Tibial artery (tissue), 4 donors: ENCODE measurements around the gene KCNQ4.

ENCODE experiments used
- DNase-seq, 2 donors: peaks; one replicate each; pipeline ENCODE4 v3.0.0-alpha.2; 2019
- H3K27ac ChIP-seq, 2 donors: fragments of 200-600 bp; sonication (generic) in 1 of 2; 1 replicate in 1 of 2; 2 replicates in 1 of 2; pipeline ENCODE4 v1.5.1; 2018 to 2019; ENCODE audit warnings: mild to moderate bottlenecking in 1 of 2
- H3K27me3 ChIP-seq, 2 donors: fragments of 200-600 bp; sonication (generic) in 1 of 2; one replicate each; pipeline versions ENCODE4 v1.5.1 to v1.6.0; 2016 to 2019
- H3K36me3 ChIP-seq, 3 donors: fragments of 200-600 bp; sonication (generic) in 2 of 3; one replicate each; pipeline ENCODE4 v1.5.1; 2016 to 2019; ENCODE audit warnings: mild to moderate bottlenecking in 2 of 3
- H3K4me1 ChIP-seq, 4 donors: fragments of 200-600 bp; sonication (generic) in 2 of 4; 1 replicate in 3 of 4; 2 replicates in 1 of 4; pipeline ENCODE4 v1.5.1; 2016 to 2019
- H3K4me3 ChIP-seq, 2 donors: fragments of 200-600 bp; sonication (generic) in 1 of 2; 1 replicate in 1 of 2; 2 replicates in 1 of 2; pipeline ENCODE4 v1.5.1; 2018 to 2019; ENCODE audit warnings: mild to moderate bottlenecking in 2 of 2
- H3K9me3 ChIP-seq, 3 donors: fragments of 200-600 bp; sonication (generic) in 1 of 3; one replicate each; pipeline ENCODE4 v1.5.1; 2016 to 2019
- CTCF ChIP-seq, 2 experiments: fragments of 200-600 bp in 1 of 2; fragments of 450-650 bp in 1 of 2; IDR thresholded peaks; one replicate each; pipeline ENCODE4 v1.5.1; 2017 to 2019; ENCODE audit warnings: antibody characterized with exemption in 2 of 2, mild to moderate bottlenecking in 1 of 2, moderate library complexity in 1 of 2
- intact Hi-C: fragments of 100-400 bp; cut with DNase I; formaldehyde crosslinking; loops from one replicate; pipeline ENCODE4 v1.15.0; 2023; ENCODE audit warnings: low total_unique reads

The KCNQ4 gene

GRCh38 chr1:40879482-40880175 lies 96.0 kb downstream of the KCNQ4 start:
- Histone ChIP-seq H3K36me3 (peaks cover 0 to 4% (median 0%) of the 10 kb centered on the region in 3 donors), H3K4me3 (no peak overlapping the region), H3K4me1 (peaks cover 0 to 37% (median 22%) of the 10 kb centered on the region in 4 donors), H3K27ac (no peak overlapping the region), H3K27me3 (peaks cover 0 to 8% of the 10 kb centered on the region in 2 donors), H3K9me3 (no peaks in the 10 kb centered on the region)
- DNase-seq: no peak
- no peak for TF ChIP-seq CTCF (IDR thresholded peaks at IDR 0.05)
- intact Hi-C loops: no loop called here

- Histone ChIP-seq H3K27me3 (peaks cover 0 to 11% of the 10 kb centered on the region in 2 donors), H3K27ac (no peak overlapping the region), H3K9me3 (no peaks in the 10 kb centered on the region), H3K4me1 (peaks cover 0 to 37% (median 22%) of the 10 kb centered on the region in 4 donors), H3K36me3 (peaks cover 0 to 4% (median 0%) of the 10 kb centered on the region in 3 donors), H3K4me3 (no peak overlapping the region)
- no peak for DNase-seq
- intact Hi-C loops: no loop called here
- no peak for TF ChIP-seq CTCF (IDR thresholded peaks at IDR 0.05)
Observed at GRCh38 chr1:40880813-40881549, 97.4 kb downstream of the KCNQ4 start.

GRCh38 chr1:40884055-40884795 lies 100.6 kb downstream of the KCNQ4 start:
- peaks cover 0 to 17% (median 7%) of the 10 kb centered on the region in 4 donors for H3K4me1 ChIP-seq
- peak overlapping the region; percentile 12 to 28 for H3K4me3 ChIP-seq
- DNase-seq: no peak
- H3K36me3 ChIP-seq: no peaks in the 10 kb centered on the region
- intact Hi-C loops: no loop called here
- H3K9me3 ChIP-seq: no peaks in the 10 kb centered on the region
- peaks cover 0 to 11% of the 10 kb centered on the region in 2 donors for H3K27me3 ChIP-seq
- TF ChIP-seq CTCF (IDR thresholded peaks at IDR 0.05): no peak
- no peak overlapping the region for H3K27ac ChIP-seq

GRCh38 chr1:40886318-40887011 lies 102.9 kb downstream of the KCNQ4 start:
- Histone ChIP-seq H3K27me3 (peaks cover 0 to 11% of the 10 kb centered on the region in 2 donors), H3K36me3 (no peaks in the 10 kb centered on the region), H3K27ac (no peak overlapping the region), H3K4me1 (peaks cover 0 to 12% (median 8%) of the 10 kb centered on the region in 4 donors), H3K4me3 (no peak overlapping the region), H3K9me3 (no peaks in the 10 kb centered on the region)
- no peak for DNase-seq
- TF ChIP-seq CTCF (IDR thresholded peaks at IDR 0.05): no peak
- intact Hi-C loops: no loop called here

GRCh38 chr1:40887012-40887378 lies 103.4 kb downstream of the KCNQ4 start:
- no peak for TF ChIP-seq CTCF (IDR thresholded peaks at IDR 0.05)
- Histone ChIP-seq H3K27me3 (peaks cover 0 to 11% of the 10 kb centered on the region in 2 donors), H3K4me3 (no peak overlapping the region), H3K36me3 (no peaks in the 10 kb centered on the region), H3K4me1 (peaks cover 0 to 12% (median 8%) of the 10 kb centered on the region in 4 donors), H3K27ac (no peak overlapping the region), H3K9me3 (no peaks in the 10 kb centered on the region)
- intact Hi-C loops: no loop called here
- DNase-seq: no peak
